HG03520 (cell line): Measurements from ENCODE around the gene KMT2C.

Experiments used
- ATAC-seq: cut with Tn5 transposase; IDR thresholded peaks from one replicate; pipeline ENCODE4 v1.9.1; 2021; ENCODE audit warnings: mild to moderate bottlenecking, moderate library complexity; ENCODE audit not compliant: unreplicated experiment

Gene KMT2C

GRCh38 chr7:152152267-152152666 is 283.5 kb downstream of the KMT2C start:
- no peak for ATAC-seq

- ATAC-seq, result no peak
Observed at GRCh38 chr7:152149363-152149762, 286.4 kb downstream of the KMT2C start.

GRCh38 chr7:152148706-152149105 is 287.1 kb downstream of the KMT2C start:
- no peak for ATAC-seq

GRCh38 chr7:152145853-152146466 is 289.8 kb downstream of the KMT2C start:
- no peak for ATAC-seq

- no peak for ATAC-seq
Observed at GRCh38 chr7:152144557-152145245, 291.1 kb downstream of the KMT2C start.

- ATAC-seq, result no peak
Observed at GRCh38 chr7:152142976-152143595, 292.7 kb downstream of the KMT2C start.

GRCh38 chr7:152140560-152140959 is 295.2 kb downstream of the KMT2C start:
- no peak for ATAC-seq

- ATAC-seq, result no peak
Observed at GRCh38 chr7:152140067-152140466, 295.7 kb downstream of the KMT2C start.

GRCh38 chr7:152137476-152138025 is 298.3 kb downstream of the KMT2C start:
- no peak for ATAC-seq

GRCh38 chr7:152136686-152137085 is 299.1 kb downstream of the KMT2C start:
- no peak for ATAC-seq

GRCh38 chr7:152133804-152134203 is 302.0 kb downstream of the KMT2C start:
- ATAC-seq, result no peak

GRCh38 chr7:152132812-152133211 is 303.0 kb downstream of the KMT2C start:
- no peak for ATAC-seq

- no peak for ATAC-seq
Observed at GRCh38 chr7:152131981-152132494, 303.8 kb downstream of the KMT2C start.

- ATAC-seq, result no peak
Observed at GRCh38 chr7:152130658-152131590, 304.9 kb downstream of the KMT2C start.

- no peak for ATAC-seq
Observed at GRCh38 chr7:152129682-152130081, 306.1 kb downstream of the KMT2C start.

GRCh38 chr7:152128741-152129461 is 306.9 kb downstream of the KMT2C start:
- no peak for ATAC-seq

- no peak for ATAC-seq
Observed at GRCh38 chr7:152128252-152128651, 307.6 kb downstream of the KMT2C start.

- ATAC-seq, result no peak
Observed at GRCh38 chr7:152127229-152127628, 308.6 kb downstream of the KMT2C start.

- no peak for ATAC-seq
Observed at GRCh38 chr7:152126741-152127140, 309.1 kb downstream of the KMT2C start.

- no peak for ATAC-seq
Observed at GRCh38 chr7:152122540-152122939, 313.3 kb downstream of the KMT2C start.
